Nephron progenitor cell (in vitro differentiated cells): ENCODE results near the gene TSKS.

ENCODE experiments used
- DNase-seq: peaks from one replicate; pipeline ENCODE4 v3.0.0; 2021
- H3K27ac Mint-ChIP-seq: 2 replicates; pipeline ENCODE4 v1.8.0; 2021; ENCODE audit warnings: mild to moderate bottlenecking, moderate library complexity, mixed read lengths
- H3K27me3 Mint-ChIP-seq: 2 replicates; pipeline ENCODE4 v1.8.0; 2021; ENCODE audit warnings: mild to moderate bottlenecking, low read depth, mixed read lengths; ENCODE audit not compliant: poor library complexity
- H3K36me3 Mint-ChIP-seq: 2 replicates; pipeline ENCODE4 v1.8.0; 2021; ENCODE audit warnings: low read depth, mixed read lengths
- H3K4me1 Mint-ChIP-seq: 2 replicates; pipeline ENCODE4 v1.8.0; 2021; ENCODE audit warnings: mixed read lengths
- H3K4me3 Mint-ChIP-seq: 2 replicates; pipeline ENCODE4 v1.8.0; 2021; ENCODE audit warnings: mild to moderate bottlenecking, moderate library complexity, mixed read lengths
- H3K9me3 Mint-ChIP-seq: 2 replicates; pipeline ENCODE4 v1.8.0; 2021; ENCODE audit warnings: mild to moderate bottlenecking, moderate library complexity, mixed read lengths
- TF ChIP-seq, protein P1 (sequence below): fragments of 200-600 bp; sonication (generic); IDR thresholded peaks from 2 replicates; pipeline ENCODE4 v1.5.0; 2021; ENCODE audit warnings: antibody characterized with exemption

The TSKS gene

DNA sequence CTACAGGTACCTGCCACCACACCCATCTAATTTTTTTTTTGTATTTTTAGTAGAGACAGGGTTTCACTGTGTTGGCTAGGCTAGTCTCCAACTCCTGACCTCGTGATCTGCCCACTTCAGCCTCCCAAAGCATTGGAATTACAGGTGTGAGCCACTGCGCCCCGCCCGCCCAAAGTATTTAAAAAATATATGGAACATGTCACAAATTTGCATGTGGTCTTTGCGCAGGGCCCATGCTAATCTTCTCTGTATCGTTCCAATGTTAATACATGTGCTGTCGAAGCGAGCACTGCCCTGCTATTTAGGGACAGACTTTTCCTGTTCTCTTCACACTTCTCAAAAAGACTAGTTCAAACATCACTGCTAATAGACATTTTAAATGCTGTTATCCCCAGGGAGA lies 1.2 kb upstream of the TSKS start:
- H3K4me1 Mint-ChIP-seq: peaks cover 59% of the 10 kb centered on the region
- peak overlapping the region; percentile 38 for H3K4me3 Mint-ChIP-seq
- DNase-seq: no peak
- no peaks in the 10 kb centered on the region for H3K9me3 Mint-ChIP-seq
- TF ChIP-seq, protein P1, sequence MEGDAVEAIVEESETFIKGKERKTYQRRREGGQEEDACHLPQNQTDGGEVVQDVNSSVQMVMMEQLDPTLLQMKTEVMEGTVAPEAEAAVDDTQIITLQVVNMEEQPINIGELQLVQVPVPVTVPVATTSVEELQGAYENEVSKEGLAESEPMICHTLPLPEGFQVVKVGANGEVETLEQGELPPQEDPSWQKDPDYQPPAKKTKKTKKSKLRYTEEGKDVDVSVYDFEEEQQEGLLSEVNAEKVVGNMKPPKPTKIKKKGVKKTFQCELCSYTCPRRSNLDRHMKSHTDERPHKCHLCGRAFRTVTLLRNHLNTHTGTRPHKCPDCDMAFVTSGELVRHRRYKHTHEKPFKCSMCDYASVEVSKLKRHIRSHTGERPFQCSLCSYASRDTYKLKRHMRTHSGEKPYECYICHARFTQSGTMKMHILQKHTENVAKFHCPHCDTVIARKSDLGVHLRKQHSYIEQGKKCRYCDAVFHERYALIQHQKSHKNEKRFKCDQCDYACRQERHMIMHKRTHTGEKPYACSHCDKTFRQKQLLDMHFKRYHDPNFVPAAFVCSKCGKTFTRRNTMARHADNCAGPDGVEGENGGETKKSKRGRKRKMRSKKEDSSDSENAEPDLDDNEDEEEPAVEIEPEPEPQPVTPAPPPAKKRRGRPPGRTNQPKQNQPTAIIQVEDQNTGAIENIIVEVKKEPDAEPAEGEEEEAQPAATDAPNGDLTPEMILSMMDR: no peak
- peaks cover 4% of the 10 kb centered on the region for H3K27me3 Mint-ChIP-seq
- H3K27ac Mint-ChIP-seq: no peak overlapping the region
- no peaks in the 10 kb centered on the region for H3K36me3 Mint-ChIP-seq

DNA sequence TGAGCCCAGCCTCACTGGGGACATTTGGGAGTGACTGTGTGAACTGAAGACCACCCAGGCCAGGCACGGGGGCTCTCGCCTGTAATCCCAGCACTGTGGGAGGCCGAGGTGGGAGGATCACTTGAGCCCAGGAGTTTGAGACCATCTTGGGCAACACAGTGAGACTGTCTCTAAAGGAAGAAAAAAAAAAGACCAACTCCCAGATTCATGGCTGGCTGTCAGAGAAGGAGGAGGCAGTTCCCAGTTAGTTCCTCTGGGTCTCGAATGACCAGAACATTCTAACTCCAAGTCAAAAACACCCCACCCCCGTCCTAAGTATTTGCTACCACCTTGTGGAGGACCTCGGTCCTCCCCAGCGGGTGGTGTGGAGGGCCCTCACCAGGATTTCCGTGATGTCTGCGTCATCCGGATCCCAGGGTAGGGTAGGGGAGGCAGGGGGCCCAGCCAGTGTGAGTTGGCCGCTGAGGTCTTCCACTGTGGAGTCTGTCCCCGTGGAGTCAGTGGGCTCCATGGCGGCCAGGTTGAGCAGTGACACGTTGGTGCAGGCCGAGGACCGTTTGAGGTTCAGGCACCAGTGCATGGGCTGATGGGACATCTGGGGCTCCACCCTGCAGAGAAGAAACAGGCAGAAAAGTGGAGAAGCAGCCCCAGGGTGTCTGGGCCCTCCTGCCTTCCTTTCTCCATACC lies 1.3 kb downstream of the TSKS start:
- DNase-seq: no peak
- TF ChIP-seq, protein P1: no peak
- H3K9me3 Mint-ChIP-seq: peaks cover 10% of the 10 kb centered on the region
- peaks cover 45% of the 10 kb centered on the region for H3K4me1 Mint-ChIP-seq
- no peak overlapping the region for H3K4me3 Mint-ChIP-seq
- peaks cover 21% of the 10 kb centered on the region for H3K27me3 Mint-ChIP-seq
- H3K36me3 Mint-ChIP-seq: no peaks in the 10 kb centered on the region
- H3K27ac Mint-ChIP-seq: peak overlapping the region; percentile 71

DNA sequence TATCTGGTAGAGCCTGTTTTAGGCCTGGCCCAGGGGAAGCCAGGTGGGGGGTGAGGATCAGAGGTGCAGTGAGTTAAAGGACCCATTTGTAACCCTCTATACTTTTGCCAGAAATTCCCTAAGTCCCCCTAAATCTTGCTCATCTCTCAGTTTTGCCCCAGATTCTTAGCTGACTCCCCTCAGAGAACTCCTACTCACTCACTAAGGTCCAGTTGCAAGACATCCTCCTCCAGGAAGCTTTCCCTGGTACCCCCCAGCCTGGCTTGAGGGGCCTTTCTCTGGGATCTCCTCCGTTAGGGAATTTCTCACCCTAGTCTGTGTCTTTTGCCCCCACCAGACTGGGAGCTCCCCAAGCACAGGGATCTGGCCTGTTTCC lies 1.9 kb downstream of the TSKS start:
- Mint-ChIP-seq H3K4me3 (no peak overlapping the region), H3K27me3 (peaks cover 21% of the 10 kb centered on the region), H3K36me3 (no peaks in the 10 kb centered on the region), H3K4me1 (peaks cover 44% of the 10 kb centered on the region), H3K9me3 (peaks cover 12% of the 10 kb centered on the region), H3K27ac (peak overlapping the region; percentile 71)
- TF ChIP-seq, protein P1: no peak
- no peak for DNase-seq

DNA sequence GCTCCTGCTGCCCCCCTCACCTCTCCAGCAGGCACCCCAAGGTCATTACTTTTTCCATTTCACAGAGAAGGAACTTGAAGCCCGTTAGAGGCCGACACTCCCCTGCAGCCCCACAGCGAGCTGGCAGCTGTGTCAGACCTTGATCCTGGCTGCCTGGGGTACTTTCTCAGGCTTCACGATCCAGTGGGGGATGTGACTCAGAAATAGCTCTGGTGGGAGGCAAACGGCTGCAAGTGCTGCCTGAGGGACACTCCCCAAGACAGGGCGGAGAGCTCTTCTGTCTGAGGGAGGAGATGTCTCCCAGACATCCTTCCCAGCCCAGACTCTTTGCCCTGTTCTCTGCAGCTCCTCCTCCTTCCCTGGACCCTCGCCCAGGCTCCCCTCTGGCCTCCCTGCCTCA lies 4.8 kb downstream of the TSKS start:
- peaks cover 33% of the 10 kb centered on the region for H3K9me3 Mint-ChIP-seq
- no peak overlapping the region for H3K4me3 Mint-ChIP-seq
- DNase-seq: no peak
- H3K4me1 Mint-ChIP-seq: peaks cover 25% of the 10 kb centered on the region
- TF ChIP-seq, protein P1: no peak
- no peak overlapping the region for H3K27ac Mint-ChIP-seq
- H3K36me3 Mint-ChIP-seq: no peaks in the 10 kb centered on the region
- H3K27me3 Mint-ChIP-seq: peaks cover 24% of the 10 kb centered on the region

DNA sequence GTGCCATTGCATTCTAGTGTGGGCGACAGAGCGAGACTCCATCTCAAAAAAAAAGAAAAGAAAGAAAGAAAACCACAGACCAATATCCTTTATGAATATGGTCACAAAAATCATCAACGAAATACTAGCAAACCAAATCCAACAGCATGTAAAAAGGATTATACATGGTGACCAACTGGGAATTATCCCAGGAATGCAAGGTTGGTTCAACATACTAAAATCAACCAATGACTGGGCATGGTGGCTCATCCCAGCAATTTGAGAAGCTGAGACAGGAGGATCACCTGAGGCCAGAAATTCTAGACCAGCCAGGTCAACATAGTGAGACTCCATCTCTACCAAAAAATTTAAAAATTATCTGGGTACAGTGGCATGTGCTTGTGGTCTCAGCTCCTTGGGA lies 7.2 kb downstream of the TSKS start:
- Mint-ChIP-seq H3K9me3 (peaks cover 50% of the 10 kb centered on the region), H3K4me1 (peaks cover 7% of the 10 kb centered on the region), H3K27me3 (peaks cover 27% of the 10 kb centered on the region), H3K27ac (no peak overlapping the region), H3K4me3 (no peak overlapping the region), H3K36me3 (no peaks in the 10 kb centered on the region)
- DNase-seq: no peak
- TF ChIP-seq, protein P1: no peak

DNA sequence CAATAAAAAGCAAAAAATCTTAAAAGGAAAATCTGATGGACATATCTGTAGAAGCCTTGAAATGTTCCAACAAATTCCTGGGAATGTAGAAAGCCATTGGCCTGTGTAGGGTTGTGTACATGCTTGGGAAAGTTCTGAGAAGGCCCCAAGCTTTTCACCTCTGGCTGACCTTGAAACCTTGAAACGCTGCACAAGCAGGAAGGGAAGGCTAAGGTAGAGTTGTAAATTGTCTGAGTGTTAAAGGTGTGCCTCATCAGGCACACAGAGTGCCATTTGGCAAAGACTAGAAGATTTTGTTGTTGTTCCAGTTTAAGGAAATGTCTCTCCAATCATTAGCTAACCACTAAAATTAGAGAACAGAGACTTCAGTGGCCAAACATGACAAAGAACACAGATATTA lies 10.4 kb downstream of the TSKS start:
- Mint-ChIP-seq H3K4me3 (no peak overlapping the region), H3K36me3 (no peaks in the 10 kb centered on the region), H3K27me3 (peaks cover 20% of the 10 kb centered on the region), H3K27ac (no peak overlapping the region), H3K4me1 (no peaks in the 10 kb centered on the region), H3K9me3 (peaks cover 50% of the 10 kb centered on the region)
- TF ChIP-seq, protein P1: no peak
- DNase-seq: no peak
